HepG2 (cell line): ENCODE data around the gene PLB1. TPM values are rescaled to one million over a fixed set of nuclear protein-coding genes. Genes with fewer than 3 reads are reported as not detected.

Experiments
- AKNA ChIP-seq: sonication (generic); formaldehyde crosslinking; IDR thresholded peaks from 2 replicates; pipeline ENCODE4 v1.4.0; 2020; ENCODE audit warnings: missing genetic modification reagents, borderline replicate concordance
- CREM ChIP-seq, 2 experiments: sonication (generic) in 1 of 2; formaldehyde crosslinking in 1 of 2; IDR thresholded peaks; 2 replicates each; pipeline versions ENCODE4 v1.4.0 to v1.6.1; 2016 to 2020; ENCODE audit warnings: antibody characterized with exemption in 1 of 2, mild to moderate bottlenecking in 1 of 2, missing genetic modification reagents in 1 of 2
- FOXC1 ChIP-seq: sonication (generic); formaldehyde crosslinking; IDR thresholded peaks from 2 replicates; pipeline ENCODE4 v1.8.0; 2022; ENCODE audit warnings: mild to moderate bottlenecking, missing genetic modification reagents, borderline replicate concordance
- FOXP4 ChIP-seq: sonication (generic); formaldehyde crosslinking; IDR thresholded peaks from 2 replicates; pipeline ENCODE4 v1.4.0; 2020; ENCODE audit warnings: missing genetic modification reagents
- LCORL ChIP-seq, 2 experiments: fragments of 450-650 bp in 1 of 2; sonication (generic) in 1 of 2; formaldehyde crosslinking in 1 of 2; IDR thresholded peaks; 2 replicates each; pipeline versions ENCODE4 v1.5.0 to v1.6.1; 2017 to 2020; ENCODE audit warnings: antibody characterized with exemption in 1 of 2, missing genetic modification reagents in 1 of 2
- MEIS1 ChIP-seq: sonication (generic); formaldehyde crosslinking; IDR thresholded peaks from 2 replicates; pipeline ENCODE4 v1.9.0; 2021; ENCODE audit warnings: mild to moderate bottlenecking, missing genetic modification reagents, moderate library complexity, borderline replicate concordance
- MXD3 ChIP-seq: IDR thresholded peaks from 2 replicates; pipeline ENCODE4 v1.6.1; 2016; ENCODE audit warnings: mild to moderate bottlenecking, missing biosample characterization, missing genetic modification reagents
- TBX3 ChIP-seq: fragments of 450-650 bp; IDR thresholded peaks from 2 replicates; pipeline ENCODE4 v1.6.1; 2017; ENCODE audit warnings: antibody characterized with exemption, mild to moderate bottlenecking, inconsistent platforms, borderline replicate concordance
- ZBTB20 ChIP-seq: sonication (generic); formaldehyde crosslinking; IDR thresholded peaks from 2 replicates; pipeline ENCODE4 v1.8.1; 2023; ENCODE audit warnings: missing genetic modification reagents, low read depth, mild to moderate bottlenecking, borderline replicate concordance
- ZFX ChIP-seq: sonication (generic); formaldehyde crosslinking; IDR thresholded peaks from 2 replicates; pipeline ENCODE4 v1.4.0; 2020; ENCODE audit warnings: mild to moderate bottlenecking, low read depth, missing genetic modification reagents, moderate library complexity
- ZNF337 ChIP-seq: sonication (generic); formaldehyde crosslinking; IDR thresholded peaks from 2 replicates; pipeline ENCODE4 v1.5.1; 2020; ENCODE audit warnings: missing genetic modification reagents, low read depth, mild to moderate bottlenecking, borderline replicate concordance
- ZNF484 ChIP-seq: sonication (generic); formaldehyde crosslinking; IDR thresholded peaks from 2 replicates; pipeline ENCODE4 v1.5.1; 2020; ENCODE audit warnings: mild to moderate bottlenecking, low read depth, missing genetic modification reagents, borderline replicate concordance
- ZNF574 ChIP-seq: sonication (generic); formaldehyde crosslinking; IDR thresholded peaks from 2 replicates; pipeline ENCODE4 v1.4.0; 2020; ENCODE audit warnings: missing genetic modification reagents
- ZNF737 ChIP-seq: sonication (generic); formaldehyde crosslinking; IDR thresholded peaks from 2 replicates; pipeline ENCODE4 v1.5.0; 2020; ENCODE audit warnings: missing genetic modification reagents, mild to moderate bottlenecking, borderline replicate concordance
- ZNF780A ChIP-seq: sonication (generic); formaldehyde crosslinking; IDR thresholded peaks from 2 replicates; pipeline ENCODE4 v1.8.0; 2022; ENCODE audit warnings: mild to moderate bottlenecking, missing genetic modification reagents, moderate library complexity
- polyA plus RNA-seq, 8 experiments: library from polyadenylated mRNA; depleted of rRNA in 3 of 8; stranded (reverse) in 7 of 8; unstranded in 1 of 8; fragments of >200 nt; fragmentation: Illumina TruSeq in 4 of 8; extraction: Trizol in 4 of 8; gene quantifications; 2 replicates each; pipeline versions ENCODE4 v1.2.1 to v1.2.3, GENCODE V29; 2011 to 2016; ENCODE audit warnings: low read depth in 4 of 8, missing spikeins in 1 of 8, mixed read lengths in 1 of 8; ENCODE audit not compliant: insufficient read depth in 1 of 8
- total RNA-seq, 5 experiments: library from RNA; depleted of rRNA; stranded (reverse); fragments of >200 nt; fragmentation: Illumina TruSeq; extraction: Trizol; gene quantifications; 2 replicates each; pipeline ENCODE4 v1.2.3, GENCODE V29; 2016; ENCODE audit warnings: low read depth in 1 of 5

PLB1 gene
- total and polyA plus RNA-seq, 2 of the 13 experiments (the other 11 are each of a cell fraction or from before 2014, with no cell fraction given): 0.20 to 1.8 TPM

GRCh38 chr2:28621172-28622100, 125.6 kb downstream of the PLB1 start (continued):
- TF ChIP-seq FOXC1 (CRISPR knock-in tag): no peak; the same call in 1 of the 2 replicates
- no peak for TF ChIP-seq LCORL (IDR thresholded peaks at IDR 0.05)
- peak; percentile 63; the same call in 1 of the 2 replicates for TF ChIP-seq LCORL (CRISPR knock-in tag; IDR thresholded peaks at IDR 0.05)
- peak; percentile 50; the same call in 1 of the 2 replicates for TF ChIP-seq ZNF780A (CRISPR knock-in tag)
- TF ChIP-seq ZNF337: peak; percentile 78; the same call in 1 of the 2 replicates
- TF ChIP-seq ZFX: peak; percentile 45; the same call in 1 of the 2 replicates
- TF ChIP-seq ZNF737 (CRISPR knock-in tag): peak; percentile 80; the same call in 1 of the 2 replicates
- TF ChIP-seq CREM (IDR thresholded peaks at IDR 0.05): peak; percentile 66
- TF ChIP-seq CREM (CRISPR knock-in tag; IDR thresholded peaks at IDR 0.05): no peak
- TF ChIP-seq ZBTB20 (CRISPR knock-in tag): 0 out of 2 replicates have a peak, but pooled peaks have one; percentile 41
- no peak for TF ChIP-seq MEIS1 (CRISPR knock-in tag)
- TF ChIP-seq MXD3: 0 out of 2 replicates have a peak, but pooled peaks have one; percentile 31
- TF ChIP-seq FOXP4 (CRISPR knock-in tag): peak; percentile 82
- TF ChIP-seq AKNA (CRISPR knock-in tag): no peak
- TF ChIP-seq ZNF574: peak; percentile 94
- TF ChIP-seq ZNF484 (CRISPR knock-in tag): no peak
- TF ChIP-seq TBX3: peak; percentile 74
